A549 (cell line): ENCODE data around the gene ZNF263.

Experiments
- CTCF ChIP-seq: fragments of >200 bp; sonication (Bioruptor Twin); formaldehyde crosslinking; IDR thresholded peaks from 3 replicates; pipeline ENCODE4 v1.5.1; 2016
- ELK1 ChIP-seq: fragments of 150-350 bp; IDR thresholded peaks from 2 replicates; pipeline ENCODE4 v1.6.1; 2014; ENCODE audit warnings: low read depth, mild to moderate bottlenecking, low read length
- EP300 ChIP-seq, 2 experiments: fragments of >200 bp; sonication (Bioruptor Twin); formaldehyde crosslinking; IDR thresholded peaks; 2 replicates in 1 of 2; 3 replicates in 1 of 2; pipeline ENCODE4 v1.6.1; 2016 to 2017
- NFE2L2 ChIP-seq: fragments of 150-350 bp; conservative IDR thresholded peaks from 2 replicates; pipeline ENCODE4 v1.6.1; 2014; ENCODE audit warnings: low read length
- POLR2A ChIP-seq: IDR thresholded peaks from 2 replicates; pipeline ENCODE4 v1.6.1; 2012; ENCODE audit warnings: mild to moderate bottlenecking, low read length
- SMC3 ChIP-seq: fragments of >200 bp; sonication (Bioruptor Twin); formaldehyde crosslinking; IDR thresholded peaks from 3 replicates; pipeline ENCODE4 v1.6.1; 2018; ENCODE audit warnings: inconsistent platforms

- TF ChIP-seq POLR2A (no peak), CTCF (no peak), NFE2L2 (no peak), SMC3 (no peak), ELK1 (no peak), EP300 (IDR thresholded peaks at IDR 0.05) (no peak)
These were observed 40.6 kb upstream of the ZNF263 start for GRCh38 chr16:3242709-3243108.
